Measurements from ENCODE around the gene MAGEC3. TPM values are rescaled to one million over a fixed set of nuclear protein-coding genes. Genes with fewer than 3 reads are reported as not detected.

MAGEC3 gene
- total and polyA plus RNA-seq, 9 of the 15 experiments (the other 6 are each of a cell fraction or from before 2014, with no cell fraction given), result 0.11 to 0.28 (median 0.17) TPM; not detected in 6

DNA sequence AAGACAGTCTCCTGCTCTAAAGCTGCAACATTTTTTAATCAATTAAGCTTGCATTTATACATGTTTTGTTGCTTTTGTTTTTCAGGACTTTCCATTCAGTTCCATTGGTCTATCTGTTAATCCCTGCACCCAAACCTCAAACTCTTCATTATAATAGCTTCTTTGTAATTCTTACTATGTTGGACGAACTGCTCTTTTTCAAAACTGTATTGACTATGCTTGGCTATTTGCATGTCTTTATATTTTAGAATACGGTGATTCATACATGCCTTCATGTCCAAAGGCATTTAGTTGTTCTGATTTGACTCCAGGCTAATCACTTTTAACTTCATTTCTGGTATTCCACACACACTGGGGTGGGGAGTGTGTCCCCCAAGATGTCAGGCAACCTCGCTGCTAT is 79.7 kb downstream of the MAGEC3 start:
- no peak for DNase-seq (ENCODE audit: extremely low read depth in 1 of 4, low spot score in 3 of 4)
- TF ChIP-seq TBP (optimal IDR thresholded peaks at IDR 0.05; ENCODE audit: low read depth, low read length), result no peak
- no peak for TF ChIP-seq RBM15 (IDR thresholded peaks at IDR 0.05; ENCODE audit: insufficient read depth, low read length)
- no peak for TF ChIP-seq ZBTB8A (IDR thresholded peaks at IDR 0.05; ENCODE audit: partially characterized antibody)
- TF ChIP-seq CREM (IDR thresholded peaks at IDR 0.05; ENCODE audit: low read depth), result no peak
- no peak for TF ChIP-seq TGIF2 (CRISPR knock-in tag; IDR thresholded peaks at IDR 0.05)
- no peak for TF ChIP-seq HMGN3 (IDR thresholded peaks at IDR 0.05; ENCODE audit: borderline replicate concordance, extremely low read depth, insufficient read length, low read depth, low read length)
- no peak for TF ChIP-seq GATA2 (CRISPR knock-in tag; IDR thresholded peaks at IDR 0.05)
- TF ChIP-seq ELF4 (CRISPR knock-in tag; IDR thresholded peaks at IDR 0.05), result no peak
- TF ChIP-seq DACH1 (IDR thresholded peaks at IDR 0.05; ENCODE audit: partially characterized antibody), result no peak
- TF ChIP-seq, protein P1, sequence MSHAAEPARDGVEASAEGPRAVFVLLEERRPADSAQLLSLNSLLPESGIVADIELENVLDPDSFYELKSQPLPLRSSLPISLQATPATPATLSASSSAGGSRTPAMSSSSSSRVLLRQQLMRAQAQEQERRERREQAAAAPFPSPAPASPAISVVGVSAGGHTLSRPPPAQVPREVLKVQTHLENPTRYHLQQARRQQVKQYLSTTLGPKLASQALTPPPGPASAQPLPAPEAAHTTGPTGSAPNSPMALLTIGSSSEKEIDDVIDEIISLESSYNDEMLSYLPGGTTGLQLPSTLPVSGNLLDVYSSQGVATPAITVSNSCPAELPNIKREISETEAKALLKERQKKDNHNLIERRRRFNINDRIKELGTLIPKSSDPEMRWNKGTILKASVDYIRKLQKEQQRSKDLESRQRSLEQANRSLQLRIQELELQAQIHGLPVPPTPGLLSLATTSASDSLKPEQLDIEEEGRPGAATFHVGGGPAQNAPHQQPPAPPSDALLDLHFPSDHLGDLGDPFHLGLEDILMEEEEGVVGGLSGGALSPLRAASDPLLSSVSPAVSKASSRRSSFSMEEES (CRISPR knock-in tag; IDR thresholded peaks at IDR 0.05), result no peak
- TF ChIP-seq, protein P2, sequence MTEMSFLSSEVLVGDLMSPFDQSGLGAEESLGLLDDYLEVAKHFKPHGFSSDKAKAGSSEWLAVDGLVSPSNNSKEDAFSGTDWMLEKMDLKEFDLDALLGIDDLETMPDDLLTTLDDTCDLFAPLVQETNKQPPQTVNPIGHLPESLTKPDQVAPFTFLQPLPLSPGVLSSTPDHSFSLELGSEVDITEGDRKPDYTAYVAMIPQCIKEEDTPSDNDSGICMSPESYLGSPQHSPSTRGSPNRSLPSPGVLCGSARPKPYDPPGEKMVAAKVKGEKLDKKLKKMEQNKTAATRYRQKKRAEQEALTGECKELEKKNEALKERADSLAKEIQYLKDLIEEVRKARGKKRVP (CRISPR knock-in tag; IDR thresholded peaks at IDR 0.05), result no peak
- TF ChIP-seq, protein P3, sequence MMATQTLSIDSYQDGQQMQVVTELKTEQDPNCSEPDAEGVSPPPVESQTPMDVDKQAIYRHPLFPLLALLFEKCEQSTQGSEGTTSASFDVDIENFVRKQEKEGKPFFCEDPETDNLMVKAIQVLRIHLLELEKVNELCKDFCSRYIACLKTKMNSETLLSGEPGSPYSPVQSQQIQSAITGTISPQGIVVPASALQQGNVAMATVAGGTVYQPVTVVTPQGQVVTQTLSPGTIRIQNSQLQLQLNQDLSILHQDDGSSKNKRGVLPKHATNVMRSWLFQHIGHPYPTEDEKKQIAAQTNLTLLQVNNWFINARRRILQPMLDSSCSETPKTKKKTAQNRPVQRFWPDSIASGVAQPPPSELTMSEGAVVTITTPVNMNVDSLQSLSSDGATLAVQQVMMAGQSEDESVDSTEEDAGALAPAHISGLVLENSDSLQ (IDR thresholded peaks at IDR 0.05), result no peak
- TF ChIP-seq PML (IDR thresholded peaks at IDR 0.05; ENCODE audit: low read length), result no peak
- TF ChIP-seq FOXM1 (IDR thresholded peaks at IDR 0.05; ENCODE audit: low read depth), result no peak
- no peak for TF ChIP-seq FOXM1 (CRISPR knock-in tag; IDR thresholded peaks at IDR 0.05; ENCODE audit: low read depth)
- POLR2A ChIA-PET, result no interaction called here
- no TSS peak for BruUV-seq (replicated peaks)
- no peaks in the 10 kb centered on the region for H3K4me1 ChIP-seq (replicated peaks in 1 of 2; ENCODE audit: control insufficient read depth in 2 of 2, insufficient read depth in 2 of 2, low read length in 2 of 2)
- intact Hi-C loops (cut with micrococcal nuclease) (no loop called here), in situ Hi-C loops (cut with MboI) (loop anchor here (10.0 kb wide), 1 partner anchor 267 kb away; no protein-coding TSS in a partner anchor)
- no peaks in the 10 kb centered on the region for H3K79me2 ChIP-seq (ENCODE audit: control insufficient read depth, insufficient read depth, low read length)
- H3K4me2 ChIP-seq (ENCODE audit: insufficient read depth, low read length), result no peak overlapping the region
- H3K4me3 ChIP-seq, result no peak overlapping the region
- H2AFZ ChIP-seq (ENCODE audit: low read depth, low read length), result no peak overlapping the region
- CTCF ChIA-PET (ENCODE audit: low intra/inter-chr PET ratio), result no interaction called here
- WGBS (ENCODE audit: insufficient coverage, low coverage, missing lambda C conversion rate), result 26% methylated on average over 3 of the region's 3 CpGs
- H3K9me1 ChIP-seq (ENCODE audit: control insufficient read depth, insufficient read depth, low read length), result no peaks in the 10 kb centered on the region
- H3K36me3 ChIP-seq (ENCODE audit: control insufficient read depth, insufficient read depth, low read length), result no peaks in the 10 kb centered on the region
- H4K20me1 ChIP-seq (replicated peaks; ENCODE audit: control insufficient read depth, insufficient read depth, low read length), result no peaks in the 10 kb centered on the region
- no peak for ATAC-seq
- no peak overlapping the region for H3K27ac ChIP-seq (ENCODE audit: extremely low read depth, low read depth, low read length)
- no peaks in the 10 kb centered on the region for H3K9me3 ChIP-seq (replicated peaks; ENCODE audit: control insufficient read depth, insufficient read depth, low read depth, low read length)
- no peaks in the 10 kb centered on the region for H3K27me3 ChIP-seq (ENCODE audit: control insufficient read depth in 2 of 2, insufficient read depth in 2 of 2, low read length in 2 of 2)
- H3K9ac ChIP-seq (ENCODE audit: insufficient read depth in 1 of 2, low read depth in 2 of 2, low read length in 2 of 2), result no peak overlapping the region
- no peak for FAIRE-seq

Data from K562 (cell line).